HG03064 (cell line): ENCODE results near the gene PDLIM4.
A peak's percentile ranks its signal among the peaks of the same experiment; 100 is the strongest.

ENCODE experiments used
- ATAC-seq: cut with Tn5 transposase; IDR thresholded peaks from one replicate; pipeline ENCODE4 v1.9.1; 2021; ENCODE audit warnings: low read depth; ENCODE audit not compliant: unreplicated experiment

The PDLIM4 gene, protein sequence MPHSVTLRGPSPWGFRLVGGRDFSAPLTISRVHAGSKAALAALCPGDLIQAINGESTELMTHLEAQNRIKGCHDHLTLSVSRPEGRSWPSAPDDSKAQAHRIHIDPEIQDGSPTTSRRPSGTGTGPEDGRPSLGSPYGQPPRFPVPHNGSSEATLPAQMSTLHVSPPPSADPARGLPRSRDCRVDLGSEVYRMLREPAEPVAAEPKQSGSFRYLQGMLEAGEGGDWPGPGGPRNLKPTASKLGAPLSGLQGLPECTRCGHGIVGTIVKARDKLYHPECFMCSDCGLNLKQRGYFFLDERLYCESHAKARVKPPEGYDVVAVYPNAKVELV

DNA sequence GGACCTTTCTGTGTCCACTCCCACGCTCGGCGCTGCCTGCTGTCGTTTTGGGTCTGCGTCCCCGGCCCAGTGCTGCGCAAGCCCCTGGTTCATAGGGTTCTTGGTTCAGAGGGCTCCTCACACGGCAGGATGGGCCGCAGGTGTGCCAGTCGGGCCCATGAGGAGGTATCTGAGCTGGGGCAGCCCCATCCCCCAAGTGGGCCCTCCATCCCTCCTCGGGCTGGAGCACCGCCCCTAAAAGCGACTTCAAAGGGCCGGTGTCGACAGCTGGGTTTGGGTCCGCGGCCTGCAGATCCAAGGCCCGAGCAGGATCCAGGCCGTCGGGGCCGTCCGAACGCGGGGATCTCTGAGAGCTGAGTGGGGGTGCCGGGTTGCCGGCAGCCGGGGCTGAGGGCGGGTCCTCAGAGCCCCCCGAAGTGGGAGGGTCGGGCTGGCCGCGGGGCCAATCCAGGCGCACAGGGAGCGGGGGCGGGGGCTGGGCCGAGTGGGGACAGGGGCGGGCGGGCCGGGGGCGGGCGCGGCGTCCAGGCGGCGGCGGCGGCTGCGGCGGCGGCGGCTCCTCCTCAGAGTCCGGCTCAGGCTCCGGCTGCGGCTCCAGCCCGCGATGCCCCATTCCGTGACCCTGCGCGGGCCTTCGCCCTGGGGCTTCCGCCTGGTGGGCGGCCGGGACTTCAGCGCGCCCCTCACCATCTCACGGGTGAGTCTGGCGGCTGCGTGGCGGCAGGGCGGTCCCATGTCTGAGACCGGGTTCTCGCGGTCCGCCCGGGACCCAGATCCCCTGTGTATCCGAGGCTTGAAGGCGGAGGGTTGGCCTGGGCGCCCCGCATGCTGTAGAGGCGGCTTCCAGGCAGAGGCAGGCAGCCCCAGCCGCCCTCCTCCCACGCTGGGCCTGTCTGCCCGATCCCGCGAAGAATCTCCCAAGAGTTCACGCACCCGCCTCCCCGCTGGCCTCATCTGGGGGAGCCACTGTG is at the start of gene PDLIM4:
Gene PDLIM4, plus strand, starts transcription at position 566 of the 971 bp plus-strand sequence. Its CDS starts 39 bp downstream, at position 605.
- no peak for ATAC-seq

DNA sequence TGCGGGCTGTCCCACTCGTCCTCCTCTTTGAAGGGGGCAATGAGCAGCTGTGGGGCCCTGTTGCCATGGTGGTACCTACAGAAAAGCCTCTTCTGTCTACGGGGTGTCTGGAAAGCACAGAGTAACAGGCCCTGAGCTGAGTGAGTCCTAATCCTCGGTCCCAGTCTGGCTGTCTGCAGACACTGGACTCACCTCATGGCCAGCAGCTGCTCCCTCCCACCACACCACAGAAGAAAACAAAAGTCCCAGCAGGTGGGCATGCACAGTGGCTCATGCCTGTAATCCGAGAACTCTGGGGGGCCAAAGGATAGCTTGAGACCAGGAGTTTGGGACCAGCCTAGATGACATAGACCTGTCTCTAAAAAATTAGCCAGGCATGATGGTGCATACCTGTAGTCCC is 49.7 kb upstream of the PDLIM4 start:
- ATAC-seq = no peak

DNA sequence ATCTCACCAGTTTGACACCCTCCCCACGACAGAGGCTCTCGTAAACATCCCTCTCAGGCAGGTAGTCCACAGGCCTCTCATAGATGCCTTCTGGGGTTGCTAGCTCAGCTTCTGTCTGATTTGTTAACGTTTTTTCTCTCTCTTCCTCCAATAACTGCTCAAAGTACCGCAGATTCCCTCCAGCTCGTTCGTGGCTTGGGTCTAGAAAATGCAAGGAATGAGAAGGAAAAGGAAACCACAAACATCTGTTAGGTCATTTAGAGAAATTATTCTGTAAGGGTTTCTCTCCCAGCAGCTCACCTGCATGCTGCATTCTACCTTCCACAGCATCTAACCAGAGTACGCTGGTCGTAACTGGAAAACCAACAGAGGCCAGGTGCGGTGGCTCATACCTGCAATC is 48.4 kb upstream of the PDLIM4 start:
- no peak for ATAC-seq

DNA sequence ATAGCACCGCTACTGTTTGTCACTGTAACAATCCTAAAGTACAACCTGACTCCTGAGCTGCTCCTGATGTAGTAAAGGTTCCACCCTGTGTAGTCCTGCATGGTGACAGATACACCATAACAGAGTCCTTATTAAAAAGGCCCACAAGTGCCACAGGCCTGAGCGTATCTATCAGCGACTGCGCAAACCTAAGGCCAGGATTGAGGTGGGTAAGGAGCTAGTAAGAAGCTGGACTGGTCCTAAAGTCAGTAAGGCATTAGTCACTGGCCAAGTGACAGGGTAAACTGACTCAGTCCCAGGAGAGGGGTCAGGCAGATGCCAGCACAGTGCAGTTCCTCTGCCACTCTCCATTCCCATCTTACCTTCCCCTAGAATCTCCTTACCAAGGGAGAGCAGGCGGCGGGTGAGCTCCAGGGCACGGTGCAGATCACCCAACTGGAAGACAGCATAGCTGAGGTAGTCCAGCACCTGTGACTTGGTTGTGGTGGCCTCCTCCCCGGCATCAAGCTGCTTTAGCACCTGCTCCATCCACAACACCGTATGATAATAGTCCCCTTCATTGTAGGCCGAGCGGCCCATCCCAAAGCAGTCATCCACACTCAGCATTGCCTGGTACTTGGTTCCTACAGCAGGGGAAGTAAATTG is 47.5 kb upstream of the PDLIM4 start:
- no peak for ATAC-seq

DNA sequence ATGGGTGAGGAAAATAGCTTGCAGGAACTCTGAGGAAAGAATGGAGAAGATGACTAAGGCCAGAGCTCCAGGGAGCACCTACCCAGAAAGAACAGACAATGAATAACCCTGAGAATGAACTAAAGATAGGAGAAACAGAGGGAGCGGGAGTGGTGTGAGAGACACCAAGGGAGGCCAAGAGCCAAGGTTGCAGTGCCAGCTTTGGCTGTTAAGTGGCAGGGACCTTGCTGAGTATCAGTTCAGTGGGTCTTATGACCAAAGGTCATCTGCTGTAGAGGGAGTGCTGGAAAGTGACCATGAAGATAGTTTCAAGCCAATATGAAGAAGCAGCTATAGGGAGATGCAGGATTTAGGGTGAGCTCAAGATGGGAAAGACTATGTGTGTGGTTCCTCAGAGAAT is 46.6 kb upstream of the PDLIM4 start:
- no peak for ATAC-seq

DNA sequence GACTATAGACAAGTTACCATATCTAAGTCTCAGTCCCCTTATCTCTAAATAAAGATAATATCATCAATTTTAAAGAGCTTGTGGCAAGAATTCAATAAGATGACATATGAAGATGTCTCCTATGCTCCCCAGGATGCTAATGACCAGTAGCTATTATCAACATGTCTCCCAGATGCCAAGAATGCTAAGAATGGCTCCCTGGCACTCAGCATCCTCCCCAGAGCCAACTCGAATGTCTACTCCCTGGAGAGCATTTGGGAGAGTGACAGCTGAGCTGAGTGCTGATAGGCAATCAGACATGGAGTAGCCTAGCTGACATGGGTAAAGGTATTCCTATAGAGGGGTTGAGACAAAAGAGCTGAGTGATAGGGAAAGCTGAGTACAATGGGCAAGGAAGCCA is 45.7 kb upstream of the PDLIM4 start:
- no peak for ATAC-seq

DNA sequence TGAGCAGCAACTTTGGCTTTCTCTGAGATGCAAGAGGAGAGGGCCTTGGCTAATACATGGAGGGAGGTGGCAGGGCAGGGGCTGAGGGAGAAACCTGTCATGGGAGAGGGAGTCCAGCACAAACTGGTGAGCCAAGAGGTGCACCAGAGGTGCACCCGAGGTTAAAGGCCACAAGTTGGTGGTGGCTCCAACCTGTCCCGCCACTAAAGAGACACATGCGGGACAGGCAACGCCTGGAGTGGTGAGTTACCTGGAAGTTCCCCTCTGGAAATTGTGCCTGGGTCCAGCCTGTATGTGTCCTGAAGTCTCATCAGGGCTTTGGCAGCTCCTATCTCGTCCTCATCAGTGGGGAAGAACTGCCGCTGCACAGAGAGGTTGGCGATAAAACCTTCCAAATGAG is 43.8 kb upstream of the PDLIM4 start:
- no peak for ATAC-seq

DNA sequence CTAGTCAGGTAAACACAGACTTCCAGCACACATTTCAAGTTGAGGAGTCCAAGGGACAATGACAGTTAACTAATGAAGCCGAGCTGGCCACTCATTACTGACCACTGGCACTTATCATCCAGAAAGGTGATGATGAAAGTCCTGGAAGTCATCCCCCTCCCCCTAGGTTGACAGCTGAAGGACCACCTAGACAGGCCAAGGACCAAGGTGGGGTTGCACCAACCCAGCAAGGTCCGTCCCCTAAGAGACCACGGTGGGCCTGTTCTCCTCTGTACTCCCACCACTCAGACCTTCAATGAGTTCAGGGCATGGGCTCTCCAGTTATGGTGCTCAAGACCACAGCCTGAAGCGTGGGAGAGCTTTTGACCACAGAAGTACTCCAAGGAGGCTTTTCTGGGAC is 43.0 kb upstream of the PDLIM4 start:
- ATAC-seq = no peak

DNA sequence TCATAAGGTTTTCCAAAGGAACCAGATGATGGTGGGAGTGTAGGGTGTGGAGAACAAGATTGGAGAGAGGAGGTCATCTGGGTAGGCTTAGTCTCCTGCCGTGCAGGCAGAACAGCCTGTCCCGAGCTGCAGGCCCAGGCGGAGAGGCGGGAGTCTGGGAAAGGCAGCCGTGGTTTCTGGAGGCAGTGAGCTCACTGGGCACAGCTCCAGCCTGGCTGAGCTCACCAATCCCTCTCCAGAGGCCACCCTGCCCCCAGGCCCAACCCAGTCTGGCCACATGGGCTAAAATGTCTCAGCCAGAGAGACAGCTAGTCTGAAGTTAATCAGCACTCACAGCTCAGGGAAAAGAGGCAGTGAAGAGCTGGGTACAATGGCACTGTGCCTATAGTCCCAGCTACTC is 42.2 kb upstream of the PDLIM4 start:
- no peak for ATAC-seq

DNA sequence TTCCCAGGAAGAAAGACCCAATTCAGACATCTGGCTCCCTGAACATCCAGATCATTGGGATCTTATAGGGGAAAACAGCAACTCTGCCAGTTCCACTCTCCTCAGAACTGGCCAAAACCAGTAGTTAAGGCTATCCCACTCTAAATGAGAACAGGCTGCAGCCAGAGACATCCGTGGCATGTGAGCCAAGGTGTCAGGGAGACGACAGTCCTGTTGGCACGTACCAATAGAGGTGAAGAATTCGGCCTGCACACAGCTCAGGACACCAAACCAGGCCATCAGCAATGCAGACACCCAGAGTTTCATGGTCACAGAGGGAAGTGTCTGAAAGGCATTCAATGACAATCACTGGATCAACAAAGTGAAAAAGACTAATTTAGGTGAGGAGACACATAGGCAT is 39.2 kb upstream of the PDLIM4 start:
- no peak for ATAC-seq

DNA sequence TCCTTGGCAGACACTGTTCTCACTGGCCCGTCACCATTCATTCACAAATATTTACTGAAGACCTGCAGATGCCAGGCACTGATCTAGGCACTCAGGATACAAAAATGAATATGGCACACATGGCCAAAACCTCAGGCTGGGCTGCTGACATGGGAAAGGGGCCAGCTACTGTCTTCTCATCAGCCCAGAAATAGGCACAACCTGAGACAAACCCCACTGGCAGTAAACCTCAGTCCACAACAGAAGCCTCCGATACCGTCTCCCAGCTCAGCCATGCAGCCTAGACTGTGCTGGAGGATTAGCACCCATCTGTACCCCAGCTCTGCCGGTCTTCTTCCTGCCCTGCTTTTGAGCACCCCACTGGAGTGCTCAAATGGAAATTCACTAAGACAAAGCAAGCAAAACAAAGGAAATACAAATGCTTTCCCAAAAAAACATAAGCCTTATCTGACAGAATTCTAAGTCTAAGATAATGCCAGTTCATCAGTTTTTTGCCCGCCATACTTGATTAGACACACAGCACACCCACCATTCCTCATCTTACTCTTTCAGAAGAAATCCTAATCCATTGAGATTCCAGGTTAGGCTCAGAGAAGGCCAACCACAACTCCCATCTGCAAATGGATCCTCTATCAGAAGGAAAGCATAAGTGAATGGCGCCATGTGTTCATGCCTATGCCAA is 38.1 kb upstream of the PDLIM4 start:
- ATAC-seq = no peak

DNA sequence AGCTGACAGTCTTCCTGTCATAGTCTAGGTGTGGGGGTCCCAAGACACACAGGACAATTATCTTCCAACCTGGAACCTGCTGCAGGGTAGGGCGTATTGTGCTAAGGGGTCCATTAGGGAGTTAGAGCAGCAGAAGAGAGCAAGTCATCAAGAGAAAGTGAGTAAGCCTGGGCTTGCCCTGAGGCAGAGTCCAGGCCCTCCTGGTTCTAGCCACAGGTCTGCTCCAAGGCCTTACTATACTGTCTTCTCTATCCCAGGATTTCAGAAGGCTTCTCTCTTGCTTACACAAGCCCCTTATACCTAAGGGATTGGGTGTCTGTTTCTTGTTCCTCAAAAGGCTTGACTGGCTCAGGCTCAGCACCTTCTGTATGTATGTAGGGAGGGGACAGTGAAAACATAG is 37.5 kb upstream of the PDLIM4 start:
- ATAC-seq = no peak

DNA sequence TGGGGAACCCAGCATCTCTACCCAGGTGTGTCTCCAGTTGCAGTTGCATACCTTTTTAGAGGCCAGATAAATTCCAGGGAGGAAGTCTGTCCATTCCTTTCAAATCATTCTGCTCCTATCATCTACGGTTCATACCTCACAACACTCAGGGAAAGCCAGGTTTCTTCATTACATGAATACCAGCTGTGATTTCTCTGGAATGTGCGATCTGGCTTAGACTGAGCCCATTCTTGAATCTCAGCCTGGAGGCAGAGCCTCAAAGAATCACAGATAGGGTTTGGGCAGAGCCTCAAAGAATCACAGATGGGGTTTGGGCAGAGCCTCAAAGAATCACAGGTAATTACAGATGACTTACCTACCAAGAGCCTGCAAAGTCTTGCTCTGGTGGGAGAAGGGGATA is 37.0 kb upstream of the PDLIM4 start:
- no peak for ATAC-seq

DNA sequence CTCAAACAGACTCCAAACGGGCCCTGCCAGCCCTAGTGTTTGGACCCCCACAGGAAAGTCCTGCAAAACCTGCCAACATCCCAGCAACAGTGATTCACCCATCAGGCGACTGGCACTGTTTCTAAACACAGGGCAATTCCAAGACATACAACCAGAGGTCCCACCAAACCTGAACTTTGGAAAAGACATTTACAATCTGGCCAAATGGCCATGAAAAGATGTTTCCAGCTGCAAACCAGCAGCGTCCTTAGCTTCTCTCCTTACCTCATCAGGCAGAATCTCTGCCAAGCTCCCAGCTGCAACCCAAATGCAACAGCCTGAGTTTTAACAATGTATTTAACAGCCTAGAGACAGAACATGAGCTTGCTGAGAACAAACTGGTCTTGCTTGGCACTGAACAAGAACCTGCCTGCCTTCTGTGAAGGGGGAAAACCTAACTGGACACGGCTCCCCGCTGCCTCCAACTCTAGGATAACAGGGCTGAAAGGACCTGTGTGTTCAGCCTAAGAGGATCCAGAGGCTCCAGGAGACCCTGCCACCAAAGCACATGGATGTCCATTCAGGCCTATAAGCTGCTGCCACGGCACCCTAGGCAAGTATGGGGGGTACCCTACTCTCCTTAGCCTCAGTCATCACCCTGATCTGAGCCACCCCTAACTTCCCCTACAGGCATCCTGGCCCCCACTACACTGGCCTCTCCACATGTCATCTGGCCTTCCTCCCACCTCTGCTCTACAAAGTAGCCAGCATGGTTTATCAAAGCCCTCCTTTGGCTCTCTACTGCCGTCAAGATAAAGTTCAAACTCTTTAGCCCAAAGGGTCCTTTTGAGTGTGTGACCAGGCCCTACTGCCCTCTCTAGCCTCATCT is 35.5 kb upstream of the PDLIM4 start:
- ATAC-seq = no peak

DNA sequence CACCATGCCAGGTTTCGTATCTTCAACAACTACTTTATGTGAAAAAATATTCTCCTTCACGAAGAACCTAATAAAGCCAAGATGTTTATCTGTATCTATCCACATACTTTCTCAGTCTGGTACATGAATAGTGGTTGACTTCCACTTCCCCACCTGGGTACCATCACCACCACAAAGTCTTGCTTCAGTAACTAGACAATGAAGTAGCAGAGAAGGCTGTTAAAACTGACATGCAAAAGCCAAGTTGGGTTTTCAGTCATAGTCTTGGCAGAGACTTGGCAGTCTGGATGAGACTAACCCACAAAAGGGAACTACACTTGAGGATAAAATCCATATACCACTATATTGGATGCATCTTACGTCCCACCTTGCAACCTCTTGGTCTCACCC is 34.9 kb upstream of the PDLIM4 start:
- ATAC-seq = peak; percentile 69

DNA sequence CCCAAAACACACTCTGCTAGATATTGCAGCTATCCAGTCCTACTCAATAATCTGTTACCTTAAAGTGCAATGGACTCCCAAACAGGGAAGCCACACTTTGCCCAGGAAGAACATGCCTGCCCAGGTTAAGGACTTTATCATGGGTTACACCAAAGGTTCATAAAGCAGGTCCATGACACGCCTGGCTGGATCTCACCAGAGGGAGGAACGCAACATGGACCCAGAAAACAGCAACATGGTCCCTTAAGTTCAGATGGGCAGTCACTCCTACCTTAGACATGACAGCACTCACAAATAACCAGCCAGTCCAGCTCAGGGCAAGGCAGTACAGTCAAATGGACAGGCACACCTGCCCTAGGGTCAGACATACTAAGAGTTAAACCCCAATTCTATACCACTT is 33.6 kb upstream of the PDLIM4 start:
- ATAC-seq = no peak

DNA sequence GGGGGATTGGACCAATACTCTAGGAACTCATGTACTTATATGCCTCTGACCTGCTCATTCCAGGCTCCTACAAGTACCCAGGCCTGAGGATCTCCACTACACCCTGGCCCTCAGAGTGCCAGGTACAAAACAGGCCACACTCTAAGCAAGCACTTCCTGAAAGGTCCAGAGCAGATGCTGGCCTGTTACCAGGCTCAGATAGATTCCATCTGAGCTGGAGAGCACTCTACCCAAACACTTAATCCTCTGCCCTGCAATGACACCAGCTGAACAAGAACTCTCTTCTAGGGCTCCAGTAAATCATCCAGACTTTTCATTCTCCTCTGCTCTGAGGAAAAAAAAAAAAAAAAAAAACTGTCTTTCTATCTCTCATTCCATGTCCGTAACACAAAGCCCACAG is 32.8 kb upstream of the PDLIM4 start:
- no peak for ATAC-seq

DNA sequence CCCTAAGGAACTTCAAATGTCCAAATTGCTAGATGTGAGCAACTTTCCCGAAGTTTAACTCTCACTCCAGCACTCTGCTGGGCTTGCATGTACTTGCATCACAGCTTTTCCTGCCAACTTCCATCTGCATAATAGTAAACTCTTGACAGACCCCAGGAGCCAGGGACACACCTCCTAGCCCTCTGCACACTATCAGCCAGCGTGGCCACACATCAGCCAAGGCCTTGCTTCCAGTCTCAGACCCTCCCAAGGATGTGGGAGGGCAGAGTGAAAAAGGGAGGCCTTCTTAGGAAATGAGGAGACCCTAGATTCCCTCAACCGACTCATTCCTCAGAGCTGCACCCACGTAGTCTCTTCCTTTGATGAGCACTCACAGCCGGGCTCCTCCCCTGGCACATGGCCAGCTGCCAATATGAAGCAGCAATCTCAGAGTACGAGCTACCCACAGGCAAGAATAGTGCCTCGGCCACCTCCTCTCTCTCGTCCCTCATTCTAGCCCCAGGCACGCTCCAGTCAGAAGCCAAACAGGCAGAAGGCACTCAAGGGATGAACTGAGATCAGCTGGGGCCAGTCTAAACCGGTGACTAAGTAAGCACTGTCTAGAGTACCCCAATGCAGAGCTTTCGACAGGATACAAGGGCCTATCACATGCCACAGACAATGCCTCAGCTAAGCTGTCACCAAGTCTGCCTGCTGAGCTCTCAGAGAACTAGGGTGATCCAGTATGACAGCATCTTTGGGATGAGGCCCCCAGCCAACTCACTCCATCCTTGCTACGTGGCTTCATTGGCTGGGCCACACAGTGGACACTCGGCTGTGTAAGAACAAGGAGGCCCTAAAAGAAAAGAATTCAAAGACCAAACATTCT is 32.1 kb upstream of the PDLIM4 start:
- ATAC-seq = no peak
